Measurements from ENCODE around the gene WDR48. TPM values are rescaled to one million over a fixed set of nuclear protein-coding genes. Genes with fewer than 3 reads are reported as not detected.

WDR48 gene
- total RNA-seq, 1 donor from 2014 or later = 36.7 TPM

- intact Hi-C loops (cut with DNase I) = no loop called here
- ATAC-seq (no peak), DNase-seq (no peak)
- Histone ChIP-seq H3K36me3 (peaks cover 63% of the 10 kb centered on the region), H3K27ac (no peak overlapping the region), H3K4me1 (no peaks in the 10 kb centered on the region), H3K4me3 (no peak overlapping the region), H3K9me3 (no peaks in the 10 kb centered on the region), H3K27me3 (no peaks in the 10 kb centered on the region)
- TF ChIP-seq, protein P1, sequence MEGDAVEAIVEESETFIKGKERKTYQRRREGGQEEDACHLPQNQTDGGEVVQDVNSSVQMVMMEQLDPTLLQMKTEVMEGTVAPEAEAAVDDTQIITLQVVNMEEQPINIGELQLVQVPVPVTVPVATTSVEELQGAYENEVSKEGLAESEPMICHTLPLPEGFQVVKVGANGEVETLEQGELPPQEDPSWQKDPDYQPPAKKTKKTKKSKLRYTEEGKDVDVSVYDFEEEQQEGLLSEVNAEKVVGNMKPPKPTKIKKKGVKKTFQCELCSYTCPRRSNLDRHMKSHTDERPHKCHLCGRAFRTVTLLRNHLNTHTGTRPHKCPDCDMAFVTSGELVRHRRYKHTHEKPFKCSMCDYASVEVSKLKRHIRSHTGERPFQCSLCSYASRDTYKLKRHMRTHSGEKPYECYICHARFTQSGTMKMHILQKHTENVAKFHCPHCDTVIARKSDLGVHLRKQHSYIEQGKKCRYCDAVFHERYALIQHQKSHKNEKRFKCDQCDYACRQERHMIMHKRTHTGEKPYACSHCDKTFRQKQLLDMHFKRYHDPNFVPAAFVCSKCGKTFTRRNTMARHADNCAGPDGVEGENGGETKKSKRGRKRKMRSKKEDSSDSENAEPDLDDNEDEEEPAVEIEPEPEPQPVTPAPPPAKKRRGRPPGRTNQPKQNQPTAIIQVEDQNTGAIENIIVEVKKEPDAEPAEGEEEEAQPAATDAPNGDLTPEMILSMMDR (IDR thresholded peaks at IDR 0.05) = no peak
These were observed 28.2 kb downstream of the WDR48 start for GRCh38 chr3:39080026-39080425.

DNA sequence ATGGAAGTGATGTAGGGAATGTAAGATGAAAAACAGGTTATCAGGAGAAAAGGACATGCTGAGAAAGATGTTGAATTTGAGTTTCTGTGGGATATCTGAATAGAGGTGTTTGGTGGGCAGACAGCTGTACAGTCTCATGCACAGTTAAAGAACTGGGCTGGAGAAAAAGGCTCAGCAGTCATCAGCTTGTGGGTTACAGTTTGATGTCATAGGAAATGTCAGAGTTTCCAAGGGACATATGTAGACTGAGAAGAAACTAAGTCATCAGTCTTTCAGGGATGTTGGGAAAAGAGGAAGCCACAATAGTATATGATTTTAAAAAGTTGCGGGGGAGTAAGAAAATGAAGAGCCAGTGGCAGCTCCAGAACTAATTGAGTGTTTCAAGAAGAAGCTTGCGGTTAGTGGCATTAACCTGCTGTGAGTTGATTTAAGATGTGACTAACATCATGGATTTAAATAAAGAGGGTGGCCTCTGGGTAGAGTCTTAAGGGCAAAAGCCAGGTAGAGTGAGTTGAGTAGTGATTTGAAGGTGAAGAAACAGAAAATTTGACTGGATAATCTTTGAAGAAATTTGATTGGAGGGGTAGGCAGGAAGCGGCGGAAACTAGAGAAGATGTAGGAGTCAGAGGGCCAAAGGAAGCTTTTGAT, 31.0 kb downstream of the WDR48 start:
- Histone ChIP-seq H3K9me3 (no peaks in the 10 kb centered on the region), H3K4me3 (no peak overlapping the region), H3K36me3 (peaks cover 61% of the 10 kb centered on the region), H3K4me1 (no peaks in the 10 kb centered on the region), H3K27me3 (no peaks in the 10 kb centered on the region), H3K27ac (no peak overlapping the region)
- ATAC-seq (no peak), DNase-seq (no peak)
- TF ChIP-seq, protein P1 (IDR thresholded peaks at IDR 0.05) = no peak
- intact Hi-C loops (cut with DNase I) = no loop called here

GRCh38 chr3:39086144-39086543, 34.3 kb downstream of the WDR48 start:
- Histone ChIP-seq H3K4me1 (no peaks in the 10 kb centered on the region), H3K36me3 (peaks cover 74% of the 10 kb centered on the region), H3K9me3 (no peaks in the 10 kb centered on the region), H3K27me3 (no peaks in the 10 kb centered on the region), H3K27ac (no peak overlapping the region), H3K4me3 (no peak overlapping the region)
- DNase-seq (no peak), ATAC-seq (no peak)
- intact Hi-C loops (cut with DNase I) = no loop called here
- TF ChIP-seq, protein P1 (IDR thresholded peaks at IDR 0.05) = no peak

DNA sequence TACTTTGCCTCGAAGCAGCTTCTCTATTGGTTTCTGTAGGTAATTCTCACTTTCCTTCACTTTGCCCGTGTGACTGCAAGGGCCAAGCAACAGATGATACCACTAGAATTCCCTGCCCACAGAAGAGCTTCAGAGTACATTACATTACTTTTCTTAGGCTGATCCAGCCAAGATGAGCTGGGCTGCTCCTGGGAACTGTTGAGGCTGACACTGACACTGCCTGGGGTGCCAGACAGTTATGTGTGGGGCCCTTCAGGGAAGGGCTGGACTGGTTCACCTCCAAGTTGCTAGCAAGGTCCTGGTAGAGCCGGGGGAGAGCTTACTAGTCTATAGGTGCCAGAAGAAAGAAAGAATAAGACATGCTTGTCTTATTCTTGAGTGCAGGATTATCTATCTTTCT, 36.6 kb downstream of the WDR48 start:
- peaks cover 94% of the 10 kb centered on the region for H3K36me3 ChIP-seq
- H3K4me1 ChIP-seq = no peaks in the 10 kb centered on the region
- H3K27me3 ChIP-seq = no peaks in the 10 kb centered on the region

DNA sequence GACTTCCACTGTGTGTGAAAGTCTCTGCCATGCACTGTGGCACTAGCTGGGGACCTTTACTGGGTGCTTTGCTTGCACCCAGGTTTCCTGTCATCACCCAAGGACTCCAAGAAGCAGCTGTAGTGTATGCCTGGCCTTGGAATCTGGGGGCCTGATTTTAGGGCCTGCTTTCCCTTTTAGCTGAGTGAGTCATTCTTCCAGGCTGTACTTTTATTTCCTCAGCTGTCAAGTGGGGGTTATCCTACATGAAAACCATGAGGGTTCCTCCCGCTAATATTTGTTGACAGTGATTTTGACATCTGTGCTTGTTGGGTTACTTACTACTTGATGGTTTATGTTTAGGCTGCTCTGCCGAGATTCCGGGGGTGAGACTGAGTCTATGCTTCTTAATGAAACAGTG, 37.1 kb downstream of the WDR48 start:
- no peak overlapping the region for H3K27ac ChIP-seq
- no peak for DNase-seq
- no peaks in the 10 kb centered on the region for H3K9me3 ChIP-seq
- no peak for ATAC-seq
- intact Hi-C loops (cut with DNase I) = no loop called here
- H3K36me3 ChIP-seq = peaks cover 94% of the 10 kb centered on the region
- no peak overlapping the region for H3K4me3 ChIP-seq
- H3K4me1 ChIP-seq = no peaks in the 10 kb centered on the region
- no peaks in the 10 kb centered on the region for H3K27me3 ChIP-seq
- TF ChIP-seq, protein P1 (IDR thresholded peaks at IDR 0.05) = no peak

More for the DNA sequence above, 36.6 kb downstream of the WDR48 start:
- intact Hi-C loops (cut with DNase I) = no loop called here
- DNase-seq = no peak
- Histone ChIP-seq H3K9me3 (no peaks in the 10 kb centered on the region), H3K27ac (no peak overlapping the region), H3K4me3 (no peak overlapping the region)
- ATAC-seq = no peak
- TF ChIP-seq, protein P1 (IDR thresholded peaks at IDR 0.05) = no peak

DNA sequence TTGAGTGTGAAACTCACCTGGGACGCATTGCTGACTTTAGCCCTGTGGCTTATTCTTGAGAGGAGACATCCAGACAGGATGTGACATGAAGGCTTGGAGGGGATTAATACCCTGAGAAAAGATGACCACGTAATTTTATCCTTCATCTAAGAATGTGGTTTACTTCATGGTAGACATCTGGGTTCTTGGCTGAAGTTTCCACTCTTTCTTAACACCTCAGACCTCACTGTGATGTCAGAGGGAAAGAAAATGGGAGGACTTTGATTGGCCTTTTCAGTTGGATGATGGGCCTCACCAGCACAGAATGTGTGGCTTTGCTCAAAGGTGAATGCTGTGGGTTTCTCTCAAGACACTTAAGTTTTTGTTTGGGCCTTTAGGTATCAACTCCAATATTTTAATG, 39.1 kb downstream of the WDR48 start:
- no peak for DNase-seq
- no peak for ATAC-seq
- Histone ChIP-seq H3K9me3 (no peaks in the 10 kb centered on the region), H3K27ac (no peak overlapping the region), H3K4me3 (no peak overlapping the region), H3K36me3 (peaks cover 97% of the 10 kb centered on the region), H3K4me1 (peaks cover 6% of the 10 kb centered on the region), H3K27me3 (no peaks in the 10 kb centered on the region)
- TF ChIP-seq, protein P1 (IDR thresholded peaks at IDR 0.05) = no peak
- intact Hi-C loops (cut with DNase I) = no loop called here

All from upper lobe of right lung (tissue), 1 donor.